ENCODE measurements around the gene ABCC1. TPM values are rescaled to one million over a fixed set of nuclear protein-coding genes. Genes with fewer than 3 reads are reported as not detected.
"Not testable (repeated sequence)": the region's sequence is repeated elsewhere in the genome, so short reads cannot be mapped to it uniquely, and the experiment has no call there.

Gene ABCC1
- polyA plus RNA-seq, 1 of the 3 experiments (the other 2 are of a cell fraction): 23.7 TPM

GRCh38 chr16:16151315-16151714 lies 201.9 kb downstream of the ABCC1 start:
- Histone ChIP-seq H2AFZ (ENCODE audit: low read depth) (no peak overlapping the region), H3K27me3 (ENCODE audit: insufficient read depth) (no peaks in the 10 kb centered on the region), H3K79me2 (ENCODE audit: insufficient read depth) (no peaks in the 10 kb centered on the region), H3K4me2 (no peak overlapping the region), H3K9me2 (no peaks in the 10 kb centered on the region), H3K4me3 (ENCODE audit: low read depth in 2 of 2, low read length in 1 of 2) (no peak overlapping the region), H3K9ac (no peak overlapping the region), H3K27ac (ENCODE audit: low read depth in 2 of 2, low read length in 1 of 2) (no peak overlapping the region), H4K20me1 (ENCODE audit: insufficient read depth) (no peaks in the 10 kb centered on the region), H3K9me3 (no peaks in the 10 kb centered on the region), H3K36me3 (replicated peaks in 1 of 2; ENCODE audit: control insufficient read depth in 1 of 2, insufficient read depth in 2 of 2, low read length in 1 of 2) (no peaks in the 10 kb centered on the region), H3K4me1 (ENCODE audit: control insufficient read depth in 1 of 2, insufficient read depth in 2 of 2, low read depth in 1 of 2, low read length in 1 of 2) (peaks cover 0 to 28% of the 10 kb centered on the region in 2 experiments; a peak in 1 of 4 replicates), H3F3A (replicated peaks; ENCODE audit: insufficient read depth) (no peaks in the 10 kb centered on the region)
- ChIA-PET POLR2A (no interaction called here), CTCF (no interaction called here)
- TF ChIP-seq SIN3A (IDR thresholded peaks at IDR 0.05; ENCODE audit: borderline replicate concordance, low read depth, low read length): no peak
- TF ChIP-seq RAD21 (IDR thresholded peaks at IDR 0.05; ENCODE audit: low read length): no peak
- no peak for TF ChIP-seq TCF12 (IDR thresholded peaks at IDR 0.05)
- TF ChIP-seq TAF1 (IDR thresholded peaks at IDR 0.05; ENCODE audit: borderline replicate concordance, low read depth, low read length): no peak
- no peak for TF ChIP-seq EP300 (IDR thresholded peaks at IDR 0.05; ENCODE audit: borderline replicate concordance in 1 of 2, low read depth in 1 of 2, low read length in 1 of 2)
- TF ChIP-seq, protein P1, sequence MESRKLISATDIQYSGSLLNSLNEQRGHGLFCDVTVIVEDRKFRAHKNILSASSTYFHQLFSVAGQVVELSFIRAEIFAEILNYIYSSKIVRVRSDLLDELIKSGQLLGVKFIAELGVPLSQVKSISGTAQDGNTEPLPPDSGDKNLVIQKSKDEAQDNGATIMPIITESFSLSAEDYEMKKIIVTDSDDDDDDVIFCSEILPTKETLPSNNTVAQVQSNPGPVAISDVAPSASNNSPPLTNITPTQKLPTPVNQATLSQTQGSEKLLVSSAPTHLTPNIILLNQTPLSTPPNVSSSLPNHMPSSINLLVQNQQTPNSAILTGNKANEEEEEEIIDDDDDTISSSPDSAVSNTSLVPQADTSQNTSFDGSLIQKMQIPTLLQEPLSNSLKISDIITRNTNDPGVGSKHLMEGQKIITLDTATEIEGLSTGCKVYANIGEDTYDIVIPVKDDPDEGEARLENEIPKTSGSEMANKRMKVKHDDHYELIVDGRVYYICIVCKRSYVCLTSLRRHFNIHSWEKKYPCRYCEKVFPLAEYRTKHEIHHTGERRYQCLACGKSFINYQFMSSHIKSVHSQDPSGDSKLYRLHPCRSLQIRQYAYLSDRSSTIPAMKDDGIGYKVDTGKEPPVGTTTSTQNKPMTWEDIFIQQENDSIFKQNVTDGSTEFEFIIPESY (IDR thresholded peaks at IDR 0.05; ENCODE audit: borderline replicate concordance, low read depth): no peak
- TF ChIP-seq GABPA (IDR thresholded peaks at IDR 0.05; ENCODE audit: low read depth): no peak
- TF ChIP-seq, protein P2, sequence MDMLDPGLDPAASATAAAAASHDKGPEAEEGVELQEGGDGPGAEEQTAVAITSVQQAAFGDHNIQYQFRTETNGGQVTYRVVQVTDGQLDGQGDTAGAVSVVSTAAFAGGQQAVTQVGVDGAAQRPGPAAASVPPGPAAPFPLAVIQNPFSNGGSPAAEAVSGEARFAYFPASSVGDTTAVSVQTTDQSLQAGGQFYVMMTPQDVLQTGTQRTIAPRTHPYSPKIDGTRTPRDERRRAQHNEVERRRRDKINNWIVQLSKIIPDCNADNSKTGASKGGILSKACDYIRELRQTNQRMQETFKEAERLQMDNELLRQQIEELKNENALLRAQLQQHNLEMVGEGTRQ (IDR thresholded peaks at IDR 0.05; ENCODE audit: borderline replicate concordance, low read depth, low read length): no peak
- TF ChIP-seq GATA2 (CRISPR knock-in tag; IDR thresholded peaks at IDR 0.05): no peak
- no peak for TF ChIP-seq MXI1 (IDR thresholded peaks at IDR 0.05; ENCODE audit: low read depth, low read length)
- no peak for TF ChIP-seq YY1 (IDR thresholded peaks at IDR 0.05; ENCODE audit: low read depth)
- TF ChIP-seq, protein P3, sequence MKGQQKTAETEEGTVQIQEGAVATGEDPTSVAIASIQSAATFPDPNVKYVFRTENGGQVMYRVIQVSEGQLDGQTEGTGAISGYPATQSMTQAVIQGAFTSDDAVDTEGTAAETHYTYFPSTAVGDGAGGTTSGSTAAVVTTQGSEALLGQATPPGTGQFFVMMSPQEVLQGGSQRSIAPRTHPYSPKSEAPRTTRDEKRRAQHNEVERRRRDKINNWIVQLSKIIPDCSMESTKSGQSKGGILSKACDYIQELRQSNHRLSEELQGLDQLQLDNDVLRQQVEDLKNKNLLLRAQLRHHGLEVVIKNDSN (IDR thresholded peaks at IDR 0.05; ENCODE audit: borderline replicate concordance, low read depth): no peak
- TF ChIP-seq CTCF (IDR thresholded peaks at IDR 0.05): no peak
- no peak for TF ChIP-seq TEAD4 (IDR thresholded peaks at IDR 0.05; ENCODE audit: borderline replicate concordance, insufficient read depth)
- TF ChIP-seq FOSL2 (IDR thresholded peaks at IDR 0.05; ENCODE audit: borderline replicate concordance, low read depth): no peak
- no peak for TF ChIP-seq REST (IDR thresholded peaks at IDR 0.05; ENCODE audit: low read depth, low read length)
- TF ChIP-seq SMC3 (IDR thresholded peaks at IDR 0.05; ENCODE audit: low read depth, low read length): no peak
- TF ChIP-seq RFX5 (IDR thresholded peaks at IDR 0.05; ENCODE audit: low read length): no peak
- no peak for TF ChIP-seq NFIC (IDR thresholded peaks at IDR 0.05; ENCODE audit: borderline replicate concordance)
- no peak for DNase-seq
- 91% methylated on average over 8 of the region's 8 CpGs for WGBS (ENCODE audit: low lambda C conversion rate)

DNA sequence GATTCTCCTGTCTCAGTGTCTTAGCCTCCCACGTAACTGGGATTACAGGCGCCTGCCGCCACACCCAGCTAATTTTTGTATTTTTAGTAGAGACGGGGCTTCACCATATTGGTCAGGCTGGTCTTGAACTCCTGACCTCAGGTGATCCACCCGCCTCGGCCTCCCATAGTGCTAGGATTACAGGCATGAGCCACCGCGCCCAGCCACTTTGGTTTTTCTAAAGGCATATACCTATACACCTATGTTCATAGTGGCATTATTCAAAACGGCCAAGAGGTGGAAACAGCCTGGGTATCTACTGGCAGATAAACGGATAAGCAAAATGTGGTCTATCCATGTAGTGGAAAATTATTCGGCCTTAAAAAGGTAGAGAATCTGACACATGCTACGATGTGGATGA lies 203.6 kb downstream of the ABCC1 start:
- H3K27ac ChIP-seq (ENCODE audit: low read depth in 2 of 2, low read length in 1 of 2); H4K20me1 ChIP-seq (ENCODE audit: insufficient read depth); H3F3A ChIP-seq (replicated peaks; ENCODE audit: insufficient read depth); H3K9me2 ChIP-seq; H3K79me2 ChIP-seq (ENCODE audit: insufficient read depth); H3K36me3 ChIP-seq (replicated peaks in 1 of 2; ENCODE audit: control insufficient read depth in 1 of 2, insufficient read depth in 2 of 2, low read length in 1 of 2); H2AFZ ChIP-seq (ENCODE audit: low read depth); H3K4me2 ChIP-seq; CTCF ChIA-PET; H3K27me3 ChIP-seq (ENCODE audit: insufficient read depth); H3K9me3 ChIP-seq; DNase-seq; POLR2A ChIA-PET; H3K4me3 ChIP-seq (ENCODE audit: low read depth in 2 of 2, low read length in 1 of 2); H3K9ac ChIP-seq: not testable (repeated sequence)
- H3K4me1 ChIP-seq (ENCODE audit: control insufficient read depth in 1 of 2, insufficient read depth in 2 of 2, low read depth in 1 of 2, low read length in 1 of 2): peaks cover 0 to 18% of the 10 kb centered on the region in 2 experiments; a peak in 1 of 4 replicates
- 94% methylated on average over 12 of the region's 12 CpGs for WGBS (ENCODE audit: low lambda C conversion rate)

Measured in SK-N-SH (cell line).